WTC11 (cell line): ENCODE results near the gene LRMDA. TPM values are rescaled to one million over a fixed set of nuclear protein-coding genes. Genes with fewer than 3 reads are reported as not detected.

Source experiments
- ATAC-seq: fragments of 200-7000 bp; cut with Tn5 transposase; 2 replicates; pipeline ENCODE4 v1.10.0; 2021; ENCODE audit warnings: mild to moderate bottlenecking, moderate library complexity
- CTCF ChIA-PET: fragments of 300-600 bp; sonication (Branson Sonifier 250); formaldehyde crosslinking; loops from one replicate; lab custom pipeline; 2021; ENCODE audit warnings: antibody characterized with exemption; lab: Charles Lee
- POLR2A ChIA-PET: fragments of 350-600 bp; sonication (Branson Sonifier 250); formaldehyde crosslinking; loops from one replicate; lab custom pipeline; 2021; ENCODE audit warnings: antibody characterized with exemption; lab: Charles Lee
- DNase-seq: peaks from one replicate; pipeline ENCODE4 v3.0.0; 2021; ENCODE audit warnings: low spot score
- H3K27ac Mint-ChIP-seq: 2 replicates; pipeline ENCODE4 v1.8.0; 2021; ENCODE audit warnings: mixed read lengths
- H3K27me3 Mint-ChIP-seq: 2 replicates; pipeline ENCODE4 v1.8.0; 2021; ENCODE audit warnings: low read depth, mild to moderate bottlenecking, moderate library complexity, mixed read lengths
- H3K36me3 Mint-ChIP-seq: 2 replicates; pipeline ENCODE4 v1.8.0; 2021; ENCODE audit warnings: mixed read lengths
- H3K4me1 Mint-ChIP-seq: 2 replicates; pipeline ENCODE4 v1.8.0; 2022; ENCODE audit warnings: mixed read lengths
- H3K4me3 Mint-ChIP-seq: 2 replicates; pipeline ENCODE4 v1.8.0; 2021; ENCODE audit warnings: mild to moderate bottlenecking, moderate library complexity, mixed read lengths
- H3K9me3 Mint-ChIP-seq: 2 replicates; pipeline ENCODE4 v1.8.0; 2021; ENCODE audit warnings: mixed read lengths
- ATF1 ChIP-seq: sonication (generic); formaldehyde crosslinking; IDR thresholded peaks from 2 replicates; pipeline ENCODE4 v1.8.1; 2023; ENCODE audit warnings: mild to moderate bottlenecking, moderate library complexity, missing genetic modification reagents
- ATF2 ChIP-seq: sonication (generic); formaldehyde crosslinking; IDR thresholded peaks from 2 replicates; pipeline ENCODE4 v1.8.1; 2022; ENCODE audit warnings: low read depth, missing genetic modification reagents, borderline replicate concordance
- GABPB1 ChIP-seq: sonication (generic); formaldehyde crosslinking; IDR thresholded peaks from 2 replicates; pipeline ENCODE4 v1.8.1; 2023; ENCODE audit warnings: mild to moderate bottlenecking, missing genetic modification reagents
- KAT7 ChIP-seq: sonication (generic); formaldehyde crosslinking; IDR thresholded peaks from 2 replicates; pipeline ENCODE4 v1.8.1; 2023; ENCODE audit warnings: missing genetic modification reagents, mild to moderate bottlenecking, borderline replicate concordance
- MAX ChIP-seq: sonication (generic); formaldehyde crosslinking; IDR thresholded peaks from 2 replicates; pipeline ENCODE4 v1.8.0; 2022; ENCODE audit warnings: mild to moderate bottlenecking, missing genetic modification reagents
- MLX ChIP-seq: sonication (generic); formaldehyde crosslinking; IDR thresholded peaks from 2 replicates; pipeline ENCODE4 v1.8.1; 2023; ENCODE audit warnings: mild to moderate bottlenecking, missing genetic modification reagents, moderate library complexity
- MYBL2 ChIP-seq: sonication (generic); formaldehyde crosslinking; IDR thresholded peaks from 2 replicates; pipeline ENCODE4 v1.8.1; 2023; ENCODE audit warnings: mild to moderate bottlenecking, moderate library complexity, missing genetic modification reagents
- NR1H2 ChIP-seq: sonication (generic); formaldehyde crosslinking; IDR thresholded peaks from 2 replicates; pipeline ENCODE4 v1.9.0; 2021; ENCODE audit warnings: mild to moderate bottlenecking, moderate library complexity, missing genetic modification reagents
- PREB ChIP-seq: sonication (generic); formaldehyde crosslinking; IDR thresholded peaks from 2 replicates; pipeline ENCODE4 v1.8.1; 2022; ENCODE audit warnings: mild to moderate bottlenecking, missing genetic modification reagents, moderate library complexity, borderline replicate concordance
- RORB ChIP-seq: fragments of 250-450 bp; sonication (Bioruptor Pico); IDR thresholded peaks from 2 replicates; pipeline ENCODE4 v1.9.0; 2021; ENCODE audit warnings: mild to moderate bottlenecking
- SOX15 ChIP-seq: fragments of 250-450 bp; sonication (Bioruptor Pico); IDR thresholded peaks from 2 replicates; pipeline ENCODE4 v1.9.0; 2021; ENCODE audit warnings: mild to moderate bottlenecking
- TCF7 ChIP-seq: sonication (generic); formaldehyde crosslinking; IDR thresholded peaks from 2 replicates; pipeline ENCODE4 v1.8.0; 2022; ENCODE audit warnings: mild to moderate bottlenecking, low read depth, missing genetic modification reagents, moderate library complexity
- TP53 ChIP-seq: sonication (generic); formaldehyde crosslinking; IDR thresholded peaks from 2 replicates; pipeline ENCODE4 v1.8.1; 2023; ENCODE audit warnings: mild to moderate bottlenecking, missing genetic modification reagents
- USF1 ChIP-seq: sonication (generic); formaldehyde crosslinking; IDR thresholded peaks from 2 replicates; pipeline ENCODE4 v1.8.0; 2022; ENCODE audit warnings: mild to moderate bottlenecking, missing genetic modification reagents
- ZBTB21 ChIP-seq: sonication (generic); formaldehyde crosslinking; IDR thresholded peaks from 2 replicates; pipeline ENCODE4 v1.8.1; 2023; ENCODE audit warnings: mild to moderate bottlenecking, missing genetic modification reagents, borderline replicate concordance
- ZBTB43 ChIP-seq: sonication (generic); formaldehyde crosslinking; IDR thresholded peaks from 2 replicates; pipeline ENCODE4 v1.8.1; 2023; ENCODE audit warnings: mild to moderate bottlenecking, missing genetic modification reagents
- ZNF121 ChIP-seq: sonication (generic); formaldehyde crosslinking; IDR thresholded peaks from 2 replicates; pipeline ENCODE4 v1.8.0; 2023; ENCODE audit warnings: missing genetic modification reagents
- ZNF219 ChIP-seq: sonication (generic); formaldehyde crosslinking; IDR thresholded peaks from 2 replicates; pipeline ENCODE4 v1.8.0; 2023; ENCODE audit warnings: missing genetic modification reagents, mild to moderate bottlenecking, borderline replicate concordance
- ZNF232 ChIP-seq: sonication (generic); formaldehyde crosslinking; IDR thresholded peaks from 2 replicates; pipeline ENCODE4 v1.8.0; 2022; ENCODE audit warnings: mild to moderate bottlenecking, missing genetic modification reagents
- ZNF281 ChIP-seq: sonication (generic); formaldehyde crosslinking; IDR thresholded peaks from 2 replicates; pipeline ENCODE4 v1.8.0; 2023; ENCODE audit warnings: mild to moderate bottlenecking, missing genetic modification reagents
- ZNF396 ChIP-seq: fragments of 250-450 bp; sonication (Bioruptor Pico); IDR thresholded peaks from 2 replicates; pipeline ENCODE4 v1.8.0; 2021; ENCODE audit warnings: mild to moderate bottlenecking, moderate library complexity, borderline replicate concordance
- total RNA-seq: library from RNA; stranded (reverse); gene quantifications from 3 replicates; pipeline ENCODE4 v1.2.3, GENCODE V29; 2021

The LRMDA gene
- total RNA-seq, 1 experiment from 2014 or later = 0.92 TPM

- ChIA-PET CTCF (no interaction called here), POLR2A (no interaction called here)
- Mint-ChIP-seq H3K27me3 (peaks cover 9% of the 10 kb centered on the region), H3K9me3 (no peaks in the 10 kb centered on the region), H3K27ac (no peak overlapping the region), H3K4me1 (no peaks in the 10 kb centered on the region), H3K36me3 (no peaks in the 10 kb centered on the region), H3K4me3 (no peak overlapping the region)
- ATAC-seq (no peak), DNase-seq (no peak)
- TF ChIP-seq ZNF281 = no peak
These were observed 227.5 kb downstream of the LRMDA start for GRCh38 chr10:75658915-75659314.

GRCh38 chr10:75660823-75661222, 229.4 kb downstream of the LRMDA start:
- ChIA-PET POLR2A (no interaction called here), CTCF (no interaction called here)
- ATAC-seq (no peak), DNase-seq (no peak)
- Mint-ChIP-seq H3K27ac (no peak overlapping the region), H3K36me3 (no peaks in the 10 kb centered on the region), H3K9me3 (no peaks in the 10 kb centered on the region), H3K4me3 (no peak overlapping the region), H3K4me1 (no peaks in the 10 kb centered on the region), H3K27me3 (peaks cover 6% of the 10 kb centered on the region)
- TF ChIP-seq ZNF396 (CRISPR knock-in tag) (no peak), TCF7 (CRISPR knock-in tag) (no peak), MAX (no peak), ZNF219 (CRISPR knock-in tag) (no peak), SOX15 (CRISPR knock-in tag) (no peak), ZBTB21 (CRISPR knock-in tag) (no peak), KAT7 (no peak), ZBTB43 (CRISPR knock-in tag) (no peak), ATF1 (no peak), USF1 (CRISPR knock-in tag) (no peak), ATF2 (no peak), ZNF281 (no peak), RORB (CRISPR knock-in tag) (no peak)

GRCh38 chr10:75662715-75663114, 231.3 kb downstream of the LRMDA start:
- ChIA-PET POLR2A (no interaction called here), CTCF (no interaction called here)
- Mint-ChIP-seq H3K27me3 (peaks cover 6% of the 10 kb centered on the region), H3K4me1 (no peaks in the 10 kb centered on the region), H3K27ac (no peak overlapping the region), H3K4me3 (no peak overlapping the region), H3K36me3 (no peaks in the 10 kb centered on the region), H3K9me3 (peaks cover 2% of the 10 kb centered on the region)
- DNase-seq (no peak), ATAC-seq (no peak)
- TF ChIP-seq ZBTB43 (CRISPR knock-in tag) = no peak
- no peak for TF ChIP-seq ZNF121 (CRISPR knock-in tag)
- no peak for TF ChIP-seq GABPB1 (CRISPR knock-in tag)
- TF ChIP-seq MLX = no peak
- no peak for TF ChIP-seq MYBL2 (CRISPR knock-in tag)
- TF ChIP-seq SOX15 (CRISPR knock-in tag) = no peak
- no peak for TF ChIP-seq PREB (CRISPR knock-in tag)
- TF ChIP-seq NR1H2 = no peak
- TF ChIP-seq RORB (CRISPR knock-in tag) = no peak
- no peak for TF ChIP-seq ZNF232 (CRISPR knock-in tag)
- no peak for TF ChIP-seq TP53 (CRISPR knock-in tag)
